Stimulated activated CD4-positive, alpha-beta T cell treated with anti-CD3 and anti-CD28 coated beads, Interleukin-4, amount 100 ng/mL, for 24 hours (primary cell): ENCODE results near the gene RAB39B.

Source experiments
- DNase-seq: peaks from one replicate; pipeline ENCODE4 v3.0.0-alpha.2; 2020

Gene RAB39B

DNA sequence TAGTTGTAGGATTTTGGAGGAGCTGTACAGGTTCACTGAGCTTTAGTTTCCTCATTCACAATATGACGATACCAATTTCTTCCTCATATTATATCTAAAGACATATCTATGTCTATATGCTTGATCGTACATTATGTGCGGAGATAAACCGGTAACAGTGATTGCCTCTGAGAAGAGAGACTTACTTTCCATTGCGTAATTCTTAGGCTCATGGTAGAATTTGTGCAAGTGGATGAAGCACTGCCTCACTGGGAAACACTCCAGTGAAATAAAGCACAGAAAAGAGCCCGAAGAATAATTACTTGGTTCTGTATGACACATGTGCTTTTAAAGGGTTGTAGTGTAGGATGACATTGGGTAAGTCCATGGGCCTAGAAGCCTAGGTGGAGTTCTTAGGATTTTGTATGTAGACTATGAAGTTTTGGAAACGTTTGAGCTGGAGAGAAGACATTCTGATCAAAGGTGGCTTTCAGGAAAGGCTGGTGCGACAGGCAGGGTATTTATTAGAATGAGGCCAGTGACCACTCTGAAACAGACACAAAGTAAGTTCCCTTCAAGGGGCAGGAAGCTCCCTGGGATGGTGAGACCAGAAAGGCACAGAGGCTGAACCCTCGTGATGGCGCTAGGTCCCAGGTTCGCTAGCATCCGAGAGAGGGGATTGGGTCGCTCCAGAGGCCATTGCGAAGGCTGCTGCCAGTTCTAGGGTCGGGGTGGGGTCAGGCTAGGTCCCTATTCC lies 48.7 kb downstream of the RAB39B start:
- no peak for DNase-seq

DNA sequence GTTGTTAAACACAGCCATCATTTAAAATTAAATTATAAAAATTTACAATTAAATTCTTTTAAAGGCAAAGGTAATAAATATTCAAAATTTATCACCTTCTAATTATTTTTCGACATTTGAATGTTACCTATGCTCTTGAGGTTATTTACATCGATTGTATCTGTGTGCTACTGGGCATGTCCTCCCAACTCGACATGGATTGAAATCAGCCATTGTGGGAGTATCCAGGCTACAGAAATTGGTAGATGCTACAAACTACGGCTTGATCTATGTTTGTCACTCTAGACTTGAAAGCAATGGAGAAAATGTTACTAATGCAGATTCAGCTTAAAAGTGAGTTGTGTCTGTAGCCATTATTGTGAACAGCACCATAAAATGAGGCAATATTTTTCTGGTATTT lies 50.6 kb downstream of the RAB39B start:
- DNase-seq, result no peak

DNA sequence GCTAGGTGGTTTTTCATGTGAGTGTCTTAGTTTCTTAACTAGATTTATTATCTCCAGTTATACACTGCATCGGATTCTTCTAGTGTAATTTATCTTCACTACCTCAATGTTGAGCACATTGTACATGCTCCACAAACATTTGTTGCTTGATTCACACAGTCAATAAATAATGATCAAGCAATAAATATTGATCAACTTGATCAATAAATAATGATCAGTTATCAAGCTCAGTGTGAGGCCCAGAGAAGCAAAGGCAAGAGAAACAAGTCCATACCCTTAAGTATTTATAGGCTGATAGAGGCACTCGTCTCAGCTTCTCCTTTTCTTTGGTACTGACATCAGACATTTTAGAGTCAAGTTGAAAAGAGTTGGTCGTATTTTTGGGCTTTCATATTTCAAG lies 53.1 kb downstream of the RAB39B start:
- no peak for DNase-seq
